NCI-H1694 (cell line): ENCODE data around the gene GNG7.
"Not testable (repeated sequence)": the region's sequence is repeated elsewhere in the genome, so short reads cannot be mapped to it uniquely, and the experiment has no call there.

Source experiments
- DNase-seq: peaks from one replicate; lab custom pipeline; 2025; lab: John Stamatoyannopoulos, UW

Gene GNG7

GRCh38 chr19:2619076-2619475 lies 83.4 kb downstream of the GNG7 start:
- DNase-seq, result no peak

GRCh38 chr19:2618611-2619010 lies 83.9 kb downstream of the GNG7 start:
- no peak for DNase-seq

- DNase-seq, result no peak
These were observed 84.9 kb downstream of the GNG7 start for GRCh38 chr19:2617393-2618165.

GRCh38 chr19:2616741-2617392 lies 85.6 kb downstream of the GNG7 start:
- DNase-seq, result no peak

GRCh38 chr19:2615782-2616181 lies 86.7 kb downstream of the GNG7 start:
- DNase-seq, result no peak

GRCh38 chr19:2613507-2614295 lies 88.8 kb downstream of the GNG7 start:
- DNase-seq, result no peak

- no peak for DNase-seq
These were observed 89.8 kb downstream of the GNG7 start for GRCh38 chr19:2612619-2613249.

- no peak for DNase-seq
These were observed 90.7 kb downstream of the GNG7 start for GRCh38 chr19:2611483-2612464.

- DNase-seq, result no peak
These were observed 91.6 kb downstream of the GNG7 start for GRCh38 chr19:2610637-2611482.

GRCh38 chr19:2609389-2610116 lies 92.9 kb downstream of the GNG7 start:
- no peak for DNase-seq

- DNase-seq, result not testable (repeated sequence)
These were observed 93.5 kb downstream of the GNG7 start for GRCh38 chr19:2609034-2609388.

GRCh38 chr19:2608602-2608922 lies 93.9 kb downstream of the GNG7 start:
- DNase-seq, result no peak

GRCh38 chr19:2607712-2608601 lies 94.5 kb downstream of the GNG7 start:
- DNase-seq, result no peak

- DNase-seq, result not testable (repeated sequence)
These were observed 95.7 kb downstream of the GNG7 start for GRCh38 chr19:2606774-2607173.

- DNase-seq, result not testable (repeated sequence)
These were observed 96.6 kb downstream of the GNG7 start for GRCh38 chr19:2605889-2606288.

GRCh38 chr19:2604747-2605329 lies 97.7 kb downstream of the GNG7 start:
- no peak for DNase-seq

- no peak for DNase-seq
These were observed 99.2 kb downstream of the GNG7 start for GRCh38 chr19:2603334-2603733.
